ENCODE measurements around the gene CXCL17.

DNA sequence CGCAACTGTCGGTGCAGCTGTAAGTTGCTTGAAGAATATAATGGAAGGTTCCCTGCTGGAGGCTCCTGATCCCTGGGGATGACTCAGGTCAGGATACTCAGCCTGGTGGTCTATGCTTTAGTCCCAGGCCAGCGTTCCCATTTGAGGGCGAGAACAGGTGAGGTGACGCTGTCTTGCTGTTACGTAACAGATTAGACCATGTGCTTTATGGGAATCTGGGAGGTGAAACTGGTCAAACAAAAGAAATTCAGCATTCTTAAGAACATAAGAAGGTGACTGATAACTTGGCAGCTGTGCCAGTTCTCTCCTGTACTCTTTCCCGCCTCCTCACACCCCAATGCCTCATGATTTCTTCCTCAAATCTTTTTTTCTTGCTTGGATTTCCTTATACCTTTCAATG is at the start of gene CXCL17:
- TF ChIP-seq, protein P1, sequence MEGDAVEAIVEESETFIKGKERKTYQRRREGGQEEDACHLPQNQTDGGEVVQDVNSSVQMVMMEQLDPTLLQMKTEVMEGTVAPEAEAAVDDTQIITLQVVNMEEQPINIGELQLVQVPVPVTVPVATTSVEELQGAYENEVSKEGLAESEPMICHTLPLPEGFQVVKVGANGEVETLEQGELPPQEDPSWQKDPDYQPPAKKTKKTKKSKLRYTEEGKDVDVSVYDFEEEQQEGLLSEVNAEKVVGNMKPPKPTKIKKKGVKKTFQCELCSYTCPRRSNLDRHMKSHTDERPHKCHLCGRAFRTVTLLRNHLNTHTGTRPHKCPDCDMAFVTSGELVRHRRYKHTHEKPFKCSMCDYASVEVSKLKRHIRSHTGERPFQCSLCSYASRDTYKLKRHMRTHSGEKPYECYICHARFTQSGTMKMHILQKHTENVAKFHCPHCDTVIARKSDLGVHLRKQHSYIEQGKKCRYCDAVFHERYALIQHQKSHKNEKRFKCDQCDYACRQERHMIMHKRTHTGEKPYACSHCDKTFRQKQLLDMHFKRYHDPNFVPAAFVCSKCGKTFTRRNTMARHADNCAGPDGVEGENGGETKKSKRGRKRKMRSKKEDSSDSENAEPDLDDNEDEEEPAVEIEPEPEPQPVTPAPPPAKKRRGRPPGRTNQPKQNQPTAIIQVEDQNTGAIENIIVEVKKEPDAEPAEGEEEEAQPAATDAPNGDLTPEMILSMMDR (IDR thresholded peaks at IDR 0.05) = no peak
- TF ChIP-seq POLR2AphosphoS5 (IDR thresholded peaks at IDR 0.05; ENCODE audit: insufficient read depth in 1 of 2, low read depth in 1 of 2) = peak in 1 of 2 donors; percentile 49

All from vagina (tissue), 2 donors.